K562 (cell line): Measurements from ENCODE around the gene DIAPH1. TPM values are rescaled to one million over a fixed set of nuclear protein-coding genes. Genes with fewer than 3 reads are reported as not detected.
"Not testable (repeated sequence)": the region's sequence is repeated elsewhere in the genome, so short reads cannot be mapped to it uniquely, and the experiment has no call there.

ENCODE experiments used
- ATAC-seq: fragments of 200-7000 bp; cut with Tn5 transposase; 3 replicates; pipeline ENCODE4 v1.9.1; 2020; ENCODE audit warnings: moderate library complexity
- BruUV-seq: library from RNA; stranded (reverse); fragments of 400-500 nt; replicated peaks from 2 replicates; lab custom pipeline; 2021; lab: Mats Ljungman, UMichigan
- CTCF ChIA-PET: fragments of 300-600 bp; formaldehyde crosslinking; extraction: SDS; loops from one replicate; lab custom pipeline; 2021; ENCODE audit warnings: low intra/inter-chr PET ratio; lab: Yijun Ruan, JAX
- POLR2A ChIA-PET: fragments of 300-600, 350-650 bp; sonication (Branson Sonifier 250); formaldehyde crosslinking; extraction: SDS; loops from one replicate; lab custom pipeline; 2021; ENCODE audit warnings: antibody characterized with exemption, inconsistent platforms; lab: Yijun Ruan, JAX
- DNase-seq, 4 experiments: peaks; one replicate each; pipeline versions ENCODE4 v3.0.0 to v3.0.0-alpha.2; 2011 to 2018; ENCODE audit warnings: low spot score in 3 of 4, mixed read lengths in 3 of 4; ENCODE audit errors: extremely low read depth in 1 of 4
- FAIRE-seq: peaks from 2 replicates; lab custom pipeline; 2011; peaks lifted over from hg19 to GRCh38; lab: Jason Lieb, UNC
- H2AFZ ChIP-seq: 2 replicates; pipeline ENCODE4 v1.6.0; 2011; ENCODE audit warnings: low read depth, low read length, control low read depth, inconsistent platforms
- H3K27ac ChIP-seq: fragments of 200-600 bp; 3 replicates; pipeline ENCODE4 v1.8.0; 2011; ENCODE audit warnings: low read depth, mild to moderate bottlenecking, control low read depth, inconsistent platforms, low read length, moderate library complexity, mixed read lengths; ENCODE audit errors: extremely low read depth
- H3K27me3 ChIP-seq, 2 experiments: fragments of 300-600 bp in 1 of 2; 2 replicates in 1 of 2; 3 replicates in 1 of 2; pipeline versions ENCODE4 v1.6.0 to v1.8.0; 2011; ENCODE audit warnings: inconsistent platforms in 2 of 2, low read length in 2 of 2, mild to moderate bottlenecking in 1 of 2, mixed read lengths in 1 of 2, moderate library complexity in 1 of 2; ENCODE audit not compliant: control insufficient read depth in 2 of 2, insufficient read depth in 2 of 2
- H3K36me3 ChIP-seq: fragments of 300-600 bp; 3 replicates; pipeline ENCODE4 v1.8.0; 2011; ENCODE audit warnings: mild to moderate bottlenecking, low read length, inconsistent platforms; ENCODE audit not compliant: control insufficient read depth, insufficient read depth
- H3K4me1 ChIP-seq, 2 experiments: fragments of 200-600 bp in 1 of 2; replicated peaks in 1 of 2; 2 replicates in 1 of 2; 3 replicates in 1 of 2; pipeline versions ENCODE4 v1.5.1 to v1.8.0; 2011; ENCODE audit warnings: inconsistent platforms in 2 of 2, low read length in 2 of 2, mild to moderate bottlenecking in 1 of 2, mixed read lengths in 1 of 2, moderate library complexity in 1 of 2; ENCODE audit not compliant: control insufficient read depth in 2 of 2, insufficient read depth in 2 of 2
- H3K4me2 ChIP-seq: 2 replicates; pipeline ENCODE4 v1.6.1; 2011; ENCODE audit warnings: low read length, control low read depth, inconsistent platforms, mixed read lengths; ENCODE audit not compliant: insufficient read depth
- H3K4me3 ChIP-seq: fragments of 200-600 bp; sonication (generic), shearing (Covaris generic); 2 replicates; pipeline ENCODE4 v1.5.1; 2016; ENCODE audit warnings: control low read depth, inconsistent platforms
- H3K79me2 ChIP-seq: fragments of 200-600 bp; 3 replicates; pipeline ENCODE4 v1.8.0; 2011; ENCODE audit warnings: low read length, inconsistent platforms; ENCODE audit not compliant: control insufficient read depth, insufficient read depth
- H3K9ac ChIP-seq, 2 experiments: 2 replicates each; pipeline versions ENCODE4 v1.6.0 to v1.6.1; 2011; ENCODE audit warnings: low read depth in 2 of 2, low read length in 2 of 2, control low read depth in 1 of 2, inconsistent platforms in 1 of 2, mild to moderate bottlenecking in 1 of 2, mixed read lengths in 1 of 2; ENCODE audit not compliant: insufficient read depth in 1 of 2
- H3K9me1 ChIP-seq: one replicate; pipeline ENCODE4 v1.6.0; 2011; ENCODE audit warnings: inconsistent platforms, mild to moderate bottlenecking, low read length, moderate library complexity; ENCODE audit not compliant: control insufficient read depth, insufficient read depth
- H3K9me3 ChIP-seq: replicated peaks from 2 replicates; pipeline ENCODE4 v1.5.1; 2011; ENCODE audit warnings: low read depth, low read length, inconsistent platforms; ENCODE audit not compliant: control insufficient read depth, insufficient read depth
- H4K20me1 ChIP-seq: replicated peaks from 2 replicates; pipeline ENCODE4 v1.6.1; 2011; ENCODE audit warnings: low read length, inconsistent platforms, mixed read lengths; ENCODE audit not compliant: control insufficient read depth, insufficient read depth
- BCOR ChIP-seq: fragments of 450-650 bp; IDR thresholded peaks from 2 replicates; pipeline ENCODE4 v1.6.1; 2016
- KDM1A ChIP-seq, 2 experiments: fragments of 450-650 bp; IDR thresholded peaks; 2 replicates each; pipeline ENCODE4 v1.6.1; 2016; ENCODE audit warnings: mild to moderate bottlenecking in 2 of 2
- RBFOX2 ChIP-seq: fragments of 200-400 bp; formaldehyde crosslinking; IDR thresholded peaks from 2 replicates; pipeline ENCODE4 v1.6.1; 2017; ENCODE audit warnings: low read depth, mild to moderate bottlenecking, low read length, moderate library complexity
- RBM25 ChIP-seq: fragments of 200-400 bp; formaldehyde crosslinking; IDR thresholded peaks from 2 replicates; pipeline ENCODE4 v1.6.1; 2018; ENCODE audit warnings: low read length, low read depth, moderate library complexity; ENCODE audit not compliant: severe bottlenecking
- ZNF121 ChIP-seq: sonication (generic); formaldehyde crosslinking; conservative IDR thresholded peaks from 2 replicates; pipeline ENCODE4 v1.8.0; 2022; ENCODE audit warnings: missing genetic modification reagents
- WGBS: fragments of 100-300 bp; shearing (Covaris generic); methylation state at CpG from one replicate; pipeline ENCODE4 v1.1.6; 2016; ENCODE audit warnings: low coverage, mixed read lengths; ENCODE audit not compliant: insufficient coverage; ENCODE audit errors: missing lambda C conversion rate; 5-methylcytosine and 5-hydroxymethylcytosine counted together
- in situ Hi-C: fragments of 300-500 bp; cut with MboI; formaldehyde crosslinking; loops from 4 replicates; pipeline ENCODE4 v1.15.0; 2018; ENCODE audit warnings: inconsistent platforms, mixed read lengths
- intact Hi-C: fragments of 100-400 bp; cut with micrococcal nuclease; formaldehyde crosslinking; loops from 2 replicates; pipeline ENCODE4 v1.14.2; 2022
- polyA plus RNA-seq, 8 experiments: library from polyadenylated mRNA; depleted of rRNA in 4 of 8; stranded (reverse) in 5 of 8; unstranded in 3 of 8; fragments of >200 nt; fragmentation: Nextera tagmentation in 2 of 8; fragmentation: Illumina TruSeq in 1 of 8; extraction: Ambion mirVana in 2 of 8; extraction: Trizol in 1 of 8; gene quantifications; 2 replicates each; pipeline versions ENCODE4 v1.2.1 to v1.2.3, GENCODE V29; 2011 to 2014; ENCODE audit warnings: inconsistent platforms in 1 of 8, missing spikeins in 1 of 8
- total RNA-seq, 7 experiments: library from RNA; depleted of rRNA in 6 of 7; stranded (reverse); fragments of >200 nt in 6 of 7; fragmentation: Illumina TruSeq in 2 of 7; extraction: Trizol in 2 of 7; gene quantifications; 2 replicates each; pipeline versions ENCODE4 v1.2.1 to v1.2.3, GENCODE V29; 2011 to 2021; ENCODE audit warnings: low replicate concordance in 1 of 7
- TF ChIP-seq, protein P1 (sequence below): sonication (generic); formaldehyde crosslinking; IDR thresholded peaks from 2 replicates; pipeline ENCODE4 v1.8.1; 2023; ENCODE audit warnings: mild to moderate bottlenecking, missing genetic modification reagents

The DIAPH1 gene
- total and polyA plus RNA-seq, 9 of the 15 experiments (the other 6 are each of a cell fraction or from before 2014, with no cell fraction given): 60.8 to 328 (median 97.8) TPM

DNA sequence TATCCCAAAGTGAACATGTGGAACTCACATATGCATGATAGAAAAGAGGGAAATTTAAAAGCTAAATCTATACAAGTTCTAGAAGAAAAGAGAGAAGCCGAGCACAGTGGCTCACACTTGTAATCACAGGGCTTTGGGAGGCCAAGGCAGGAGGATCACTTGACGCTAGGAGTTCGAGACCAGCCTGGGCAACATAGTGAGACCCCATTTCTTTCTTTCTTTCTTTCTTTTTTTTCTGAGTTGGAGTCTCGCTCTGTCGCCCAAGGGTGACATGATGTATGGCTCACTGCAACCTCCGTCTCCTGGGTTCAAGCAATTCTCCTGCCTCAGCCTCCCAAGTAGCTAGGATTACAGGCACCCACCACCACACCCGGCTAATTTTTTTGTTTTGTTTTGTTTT is 8.9 kb downstream of the DIAPH1 start:
- H3K4me3 ChIP-seq, DNase-seq, H3K27ac ChIP-seq, ATAC-seq, in situ Hi-C loops, H2AFZ ChIP-seq, FAIRE-seq, H3K4me2 ChIP-seq, CTCF ChIA-PET, H4K20me1 ChIP-seq, H3K9me3 ChIP-seq, H3K9ac ChIP-seq, BruUV-seq, H3K27me3 ChIP-seq, H3K9me1 ChIP-seq: not testable (repeated sequence)
- POLR2A ChIA-PET: interaction anchor here (0.7 to 3.2 kb wide), 3 partner anchors 9 to 19 kb away, joined by 6 to 16 read pairs (median 6); partner anchors contain the start of gene DIAPH1
- TF ChIP-seq KDM1A (IDR thresholded peaks at IDR 0.05) (peak; percentile 29 to 43; a peak in 2 of 4 replicates), RBFOX2 (0 out of 2 replicates have a peak, but pooled peaks have one; percentile 39), BCOR (peak; percentile 82), RBM25 (peak; percentile 86), ZNF121 (CRISPR knock-in tag) (peak; percentile 96)
- TF ChIP-seq, protein P1, sequence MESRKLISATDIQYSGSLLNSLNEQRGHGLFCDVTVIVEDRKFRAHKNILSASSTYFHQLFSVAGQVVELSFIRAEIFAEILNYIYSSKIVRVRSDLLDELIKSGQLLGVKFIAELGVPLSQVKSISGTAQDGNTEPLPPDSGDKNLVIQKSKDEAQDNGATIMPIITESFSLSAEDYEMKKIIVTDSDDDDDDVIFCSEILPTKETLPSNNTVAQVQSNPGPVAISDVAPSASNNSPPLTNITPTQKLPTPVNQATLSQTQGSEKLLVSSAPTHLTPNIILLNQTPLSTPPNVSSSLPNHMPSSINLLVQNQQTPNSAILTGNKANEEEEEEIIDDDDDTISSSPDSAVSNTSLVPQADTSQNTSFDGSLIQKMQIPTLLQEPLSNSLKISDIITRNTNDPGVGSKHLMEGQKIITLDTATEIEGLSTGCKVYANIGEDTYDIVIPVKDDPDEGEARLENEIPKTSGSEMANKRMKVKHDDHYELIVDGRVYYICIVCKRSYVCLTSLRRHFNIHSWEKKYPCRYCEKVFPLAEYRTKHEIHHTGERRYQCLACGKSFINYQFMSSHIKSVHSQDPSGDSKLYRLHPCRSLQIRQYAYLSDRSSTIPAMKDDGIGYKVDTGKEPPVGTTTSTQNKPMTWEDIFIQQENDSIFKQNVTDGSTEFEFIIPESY (CRISPR knock-in tag): peak; percentile 26; the same call in 1 of the 2 replicates
- Histone ChIP-seq H3K79me2 (peaks cover 99% of the 10 kb centered on the region), H3K4me1 (peaks cover 9 to 40% of the 10 kb centered on the region in 2 experiments; a peak in 4 of 5 replicates), H3K36me3 (peaks cover 56% of the 10 kb centered on the region; the same call in 2 of the 3 replicates)
- intact Hi-C loops: loop anchor here (10.0 kb wide), 1 partner anchor 1495 kb away; the partner anchor contains the start of gene PURA
- WGBS: 86% methylated on average over 4 of the region's 7 CpGs
